Large intestine (tissue), 3 donors: ENCODE results near the gene CHST7. TPM values are rescaled to one million over a fixed set of nuclear protein-coding genes. Genes with fewer than 3 reads are reported as not detected.

Experiments
- DNase-seq, 2 donors: peaks; one replicate each; pipeline versions ENCODE4 v3.0.0 to v3.0.0-alpha.2; 2013
- H3K27ac ChIP-seq: one replicate; pipeline ENCODE4 v1.5.1; 2013; ENCODE audit warnings: low read length
- H3K27me3 ChIP-seq: 2 replicates; pipeline ENCODE4 v1.6.1; 2013; ENCODE audit warnings: low read length; ENCODE audit not compliant: control insufficient read depth, insufficient read depth
- H3K36me3 ChIP-seq: 2 replicates; pipeline ENCODE4 v1.6.1; 2013; ENCODE audit warnings: low read length; ENCODE audit not compliant: control insufficient read depth, insufficient read depth
- H3K4me1 ChIP-seq: one replicate; pipeline ENCODE4 v1.6.1; 2013; ENCODE audit warnings: low read length; ENCODE audit not compliant: control insufficient read depth, insufficient read depth
- H3K4me3 ChIP-seq: one replicate; pipeline ENCODE4 v1.5.1; 2013; ENCODE audit warnings: low read length
- H3K9me3 ChIP-seq: one replicate; pipeline ENCODE4 v1.6.1; 2013; ENCODE audit warnings: mild to moderate bottlenecking, low read depth, low read length, moderate library complexity; ENCODE audit not compliant: control insufficient read depth
- WGBS: methylation state at CpG from one replicate; pipeline ENCODE4 v1.1.5; 2013; ENCODE audit warnings: low lambda C conversion rate; ENCODE audit not compliant: insufficient coverage; 5-methylcytosine and 5-hydroxymethylcytosine counted together
- polyA plus RNA-seq: library from polyadenylated mRNA; unstranded; fragments of 120-200 nt; gene quantifications from one replicate; pipeline ENCODE4 v1.2.1, GENCODE V29; 2013

The CHST7 gene
- polyA plus RNA-seq, 1 donor = 1.1 TPM

- no peak for DNase-seq
- Histone ChIP-seq H3K36me3 (no peaks in the 10 kb centered on the region), H3K27me3 (no peaks in the 10 kb centered on the region), H3K4me3 (no peak overlapping the region), H3K27ac (no peak overlapping the region), H3K9me3 (no peaks in the 10 kb centered on the region), H3K4me1 (no peaks in the 10 kb centered on the region)
- WGBS = no CpG with 5 or more reads among the region's 6 CpGs
These were observed 29.0 kb downstream of the CHST7 start for GRCh38 chrX:46602468-46603102.

GRCh38 chrX:46607916-46608315 is 34.4 kb downstream of the CHST7 start:
- H3K36me3 ChIP-seq = no peaks in the 10 kb centered on the region
- DNase-seq = no peak
- H3K27me3 ChIP-seq = no peaks in the 10 kb centered on the region
- H3K27ac ChIP-seq = no peak overlapping the region
- no peaks in the 10 kb centered on the region for H3K9me3 ChIP-seq
- WGBS = no CpG with 5 or more reads among the region's 11 CpGs
- H3K4me3 ChIP-seq = no peak overlapping the region
- no peaks in the 10 kb centered on the region for H3K4me1 ChIP-seq

- H3K36me3 ChIP-seq = no peaks in the 10 kb centered on the region
- H3K27ac ChIP-seq = no peak overlapping the region
- no peaks in the 10 kb centered on the region for H3K27me3 ChIP-seq
- no peak for DNase-seq
- WGBS = 83% methylated on average over 1 of the region's 5 CpGs
- no peaks in the 10 kb centered on the region for H3K9me3 ChIP-seq
- no peak overlapping the region for H3K4me3 ChIP-seq
- no peaks in the 10 kb centered on the region for H3K4me1 ChIP-seq
These were observed 36.6 kb downstream of the CHST7 start for GRCh38 chrX:46610070-46610658.

- no peaks in the 10 kb centered on the region for H3K9me3 ChIP-seq
- H3K4me1 ChIP-seq = no peaks in the 10 kb centered on the region
- WGBS = no CpG with 5 or more reads among the region's 13 CpGs
- no peak overlapping the region for H3K4me3 ChIP-seq
- no peak overlapping the region for H3K27ac ChIP-seq
- DNase-seq = no peak
- no peaks in the 10 kb centered on the region for H3K27me3 ChIP-seq
- H3K36me3 ChIP-seq = no peaks in the 10 kb centered on the region
These were observed 38.2 kb downstream of the CHST7 start for GRCh38 chrX:46611658-46612362.

GRCh38 chrX:46617906-46618305 is 44.3 kb downstream of the CHST7 start:
- no peak overlapping the region for H3K27ac ChIP-seq
- no peak overlapping the region for H3K4me3 ChIP-seq
- H3K36me3 ChIP-seq = no peaks in the 10 kb centered on the region
- no peaks in the 10 kb centered on the region for H3K27me3 ChIP-seq
- H3K9me3 ChIP-seq = no peaks in the 10 kb centered on the region
- DNase-seq = no peak
- H3K4me1 ChIP-seq = no peaks in the 10 kb centered on the region

GRCh38 chrX:46618947-46619346 is 45.4 kb downstream of the CHST7 start:
- Histone ChIP-seq H3K9me3 (no peaks in the 10 kb centered on the region), H3K36me3 (no peaks in the 10 kb centered on the region), H3K4me1 (no peaks in the 10 kb centered on the region), H3K27ac (no peak overlapping the region), H3K27me3 (no peaks in the 10 kb centered on the region), H3K4me3 (no peak overlapping the region)
- DNase-seq = no peak

- H3K4me1 ChIP-seq = no peaks in the 10 kb centered on the region
- H3K4me3 ChIP-seq = no peak overlapping the region
- DNase-seq = no peak
- H3K27ac ChIP-seq = no peak overlapping the region
- no peaks in the 10 kb centered on the region for H3K9me3 ChIP-seq
- no peaks in the 10 kb centered on the region for H3K36me3 ChIP-seq
- WGBS = no CpG with 5 or more reads among the region's 4 CpGs
- no peaks in the 10 kb centered on the region for H3K27me3 ChIP-seq
These were observed 46.9 kb downstream of the CHST7 start for GRCh38 chrX:46620505-46620904.

- H3K27me3 ChIP-seq = no peaks in the 10 kb centered on the region
- DNase-seq = no peak
- H3K27ac ChIP-seq = no peak overlapping the region
- H3K36me3 ChIP-seq = no peaks in the 10 kb centered on the region
- WGBS = no CpG with 5 or more reads among the region's 3 CpGs
- H3K9me3 ChIP-seq = no peaks in the 10 kb centered on the region
- H3K4me3 ChIP-seq = no peak overlapping the region
- no peaks in the 10 kb centered on the region for H3K4me1 ChIP-seq
These were observed 48.0 kb downstream of the CHST7 start for GRCh38 chrX:46621572-46621971.

GRCh38 chrX:46624090-46624786 is 50.7 kb downstream of the CHST7 start:
- no peaks in the 10 kb centered on the region for H3K27me3 ChIP-seq
- no CpG with 5 or more reads among the region's 6 CpGs for WGBS
- no peak overlapping the region for H3K27ac ChIP-seq
- no peak overlapping the region for H3K4me3 ChIP-seq
- no peaks in the 10 kb centered on the region for H3K36me3 ChIP-seq
- no peaks in the 10 kb centered on the region for H3K4me1 ChIP-seq
- DNase-seq = no peak
- no peaks in the 10 kb centered on the region for H3K9me3 ChIP-seq

- no peak overlapping the region for H3K27ac ChIP-seq
- H3K36me3 ChIP-seq = no peaks in the 10 kb centered on the region
- no peak for DNase-seq
- H3K27me3 ChIP-seq = no peaks in the 10 kb centered on the region
- no peak overlapping the region for H3K4me3 ChIP-seq
- no CpG with 5 or more reads among the region's 7 CpGs for WGBS
- no peaks in the 10 kb centered on the region for H3K4me1 ChIP-seq
- no peaks in the 10 kb centered on the region for H3K9me3 ChIP-seq
These were observed 53.0 kb downstream of the CHST7 start for GRCh38 chrX:46626566-46626965.
